ENCODE measurements around the gene CCDC30.
"Not testable (repeated sequence)": the region's sequence is repeated elsewhere in the genome, so short reads cannot be mapped to it uniquely, and the experiment has no call there.

The CCDC30 gene

GRCh38 chr1:42593486-42594100 is 130.5 kb downstream of the CCDC30 start:
- Mint-ChIP-seq H3K4me3 (no peak overlapping the region), H3K36me3 (peaks cover 4% of the 10 kb centered on the region), H3K9me3 (peaks cover 6% of the 10 kb centered on the region), H3K27ac (no peak overlapping the region), H3K4me1 (no peaks in the 10 kb centered on the region), H3K27me3 (peaks cover 6% of the 10 kb centered on the region)
- DNase-seq: no peak
- CTCF ChIA-PET: no interaction called here

DNA sequence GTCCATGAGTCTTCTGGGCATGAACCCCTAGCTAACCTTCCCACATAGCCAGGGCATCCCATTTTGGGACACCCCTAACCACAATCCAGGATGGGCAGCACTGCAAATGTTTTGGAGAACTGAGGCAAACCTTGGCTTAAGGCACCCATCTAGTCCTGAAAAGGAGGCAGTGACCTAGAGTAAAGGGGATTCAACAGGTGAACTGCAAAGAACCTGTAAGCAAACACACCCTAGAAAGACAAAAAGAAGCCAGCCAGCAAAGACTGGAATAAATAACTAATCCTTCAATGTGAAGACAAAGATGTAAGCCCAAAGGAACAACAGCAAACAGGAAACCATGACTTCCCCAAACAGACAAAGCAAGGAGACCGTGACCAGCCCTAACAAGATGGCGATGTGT is 138.4 kb downstream of the CCDC30 start:
- no peak overlapping the region for H3K4me3 Mint-ChIP-seq
- CTCF ChIA-PET: no interaction called here

GRCh38 chr1:42613803-42614131 is 150.7 kb downstream of the CCDC30 start:
- Mint-ChIP-seq H3K9me3 (no peaks in the 10 kb centered on the region), H3K4me1 (no peaks in the 10 kb centered on the region), H3K4me3 (no peak overlapping the region), H3K27ac (no peak overlapping the region), H3K27me3 (no peaks in the 10 kb centered on the region), H3K36me3 (no peaks in the 10 kb centered on the region)
- no peak for DNase-seq
- CTCF ChIA-PET: no interaction called here

More for the DNA sequence above, 138.4 kb downstream of the CCDC30 start:
- no peaks in the 10 kb centered on the region for H3K4me1 Mint-ChIP-seq
- peaks cover 6% of the 10 kb centered on the region for H3K27me3 Mint-ChIP-seq
- no peaks in the 10 kb centered on the region for H3K36me3 Mint-ChIP-seq
- no peak for DNase-seq
- H3K27ac Mint-ChIP-seq: no peak overlapping the region
- peaks cover 9% of the 10 kb centered on the region for H3K9me3 Mint-ChIP-seq

GRCh38 chr1:42618866-42619265 is 155.8 kb downstream of the CCDC30 start:
- no peak overlapping the region for H3K27ac Mint-ChIP-seq
- DNase-seq: no peak
- CTCF ChIA-PET: interaction anchor here (0.9 kb wide), 1 partner anchor 9 kb away, joined by 4 read pairs; no protein-coding TSS in a partner anchor

DNA sequence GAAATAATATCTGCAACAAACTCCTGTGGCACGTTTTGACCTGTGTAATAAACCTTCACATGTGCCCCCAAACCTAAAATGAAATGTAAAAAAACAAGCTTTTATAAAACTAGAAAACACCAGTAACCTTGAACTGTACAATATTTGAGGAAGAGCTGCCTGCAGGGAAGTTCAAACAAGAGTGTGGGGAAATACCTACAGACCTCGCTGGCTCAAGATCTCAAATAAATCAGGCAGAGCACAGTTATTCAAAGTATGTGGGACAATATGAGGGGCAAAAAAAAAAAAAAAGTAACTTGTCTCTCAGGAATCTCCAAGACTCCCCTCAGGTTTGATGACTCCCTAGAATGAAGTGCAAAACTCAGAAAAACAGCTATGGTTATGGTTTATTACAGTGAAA is 157.2 kb downstream of the CCDC30 start:
- DNase-seq: no peak
- H3K4me3 Mint-ChIP-seq: no peak overlapping the region
- H3K27me3 Mint-ChIP-seq: peaks cover 11% of the 10 kb centered on the region
- CTCF ChIA-PET: no interaction called here
- no peak overlapping the region for H3K27ac Mint-ChIP-seq
- no peaks in the 10 kb centered on the region for H3K36me3 Mint-ChIP-seq
- no peaks in the 10 kb centered on the region for H3K9me3 Mint-ChIP-seq
- H3K4me1 Mint-ChIP-seq: no peaks in the 10 kb centered on the region

More at GRCh38 chr1:42618866-42619265, 155.8 kb downstream of the CCDC30 start:
- Mint-ChIP-seq H3K9me3 (no peaks in the 10 kb centered on the region), H3K36me3 (no peaks in the 10 kb centered on the region), H3K4me3 (no peak overlapping the region), H3K27me3 (no peaks in the 10 kb centered on the region), H3K4me1 (no peaks in the 10 kb centered on the region)

GRCh38 chr1:42621180-42621579 is 158.1 kb downstream of the CCDC30 start:
- H3K4me1 Mint-ChIP-seq, H3K4me3 Mint-ChIP-seq, H3K36me3 Mint-ChIP-seq, CTCF ChIA-PET, H3K9me3 Mint-ChIP-seq, H3K27ac Mint-ChIP-seq, DNase-seq: not testable (repeated sequence)
- peaks cover 12% of the 10 kb centered on the region for H3K27me3 Mint-ChIP-seq

DNA sequence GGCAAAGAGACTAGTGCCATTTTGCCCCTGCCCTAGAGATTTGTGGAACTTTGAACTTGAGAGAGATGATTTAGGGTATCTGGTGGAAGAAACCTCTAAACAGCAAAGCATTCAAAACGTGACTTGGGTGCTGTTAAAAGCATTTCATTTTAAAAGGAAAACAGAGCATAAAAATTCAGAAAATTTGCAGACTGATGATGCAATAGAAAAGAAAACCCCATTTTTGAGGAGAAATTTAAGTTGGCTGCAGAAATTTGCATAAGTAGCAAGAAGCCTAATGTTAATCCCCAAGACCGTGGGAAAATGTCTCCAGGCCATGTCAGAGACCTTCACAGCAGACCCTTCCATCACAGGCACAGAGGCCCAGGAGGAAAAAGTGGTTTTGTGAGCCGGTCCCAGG is 164.1 kb downstream of the CCDC30 start:
- DNase-seq, H3K9me3 Mint-ChIP-seq, H3K4me3 Mint-ChIP-seq, H3K4me1 Mint-ChIP-seq, CTCF ChIA-PET, H3K27ac Mint-ChIP-seq, H3K36me3 Mint-ChIP-seq: not testable (repeated sequence)
- peaks cover 22% of the 10 kb centered on the region for H3K27me3 Mint-ChIP-seq

DNA sequence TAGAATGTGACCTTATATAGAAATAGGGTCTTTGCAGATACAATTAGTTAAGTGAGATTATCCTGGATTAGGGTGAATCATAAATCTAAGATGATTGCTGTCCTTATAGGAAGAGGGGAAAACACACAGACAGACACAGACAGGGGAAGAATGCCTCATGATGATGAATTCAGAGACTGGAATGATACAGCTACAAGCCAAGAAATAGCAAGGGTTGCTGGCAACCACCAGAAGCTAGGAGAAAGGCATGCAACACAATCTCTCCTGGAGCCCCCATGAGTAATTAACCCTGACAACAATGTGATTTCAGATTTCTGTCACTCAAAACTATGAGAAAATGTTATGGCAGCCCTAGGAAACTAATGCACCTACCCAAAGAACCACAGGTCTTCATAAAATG is 176.0 kb downstream of the CCDC30 start:
- H3K9me3 Mint-ChIP-seq: no peaks in the 10 kb centered on the region
- H3K27ac Mint-ChIP-seq: no peak overlapping the region
- H3K4me3 Mint-ChIP-seq: no peak overlapping the region
- H3K27me3 Mint-ChIP-seq: no peaks in the 10 kb centered on the region
- H3K36me3 Mint-ChIP-seq: no peaks in the 10 kb centered on the region
- no peak for DNase-seq
- CTCF ChIA-PET: no interaction called here
- H3K4me1 Mint-ChIP-seq: no peaks in the 10 kb centered on the region

DNA sequence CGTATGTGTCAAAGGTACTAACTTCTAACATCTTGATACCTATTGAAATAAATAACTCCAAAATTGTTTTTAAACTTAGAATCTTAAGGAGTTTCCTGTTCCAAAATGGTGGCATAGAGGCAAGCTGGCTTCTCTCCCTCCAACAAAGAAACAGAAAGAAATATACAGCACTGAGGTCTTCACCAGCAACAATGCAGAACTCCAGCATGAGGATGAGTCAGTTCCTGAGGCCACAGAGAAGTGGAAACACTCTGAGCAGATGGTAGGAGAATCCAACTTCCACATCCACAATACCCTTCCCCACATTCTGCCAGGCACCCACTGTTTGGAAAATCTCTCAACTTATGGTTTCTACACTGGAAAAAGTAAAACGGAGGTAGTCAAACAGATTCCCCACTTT is 183.0 kb downstream of the CCDC30 start:
- CTCF ChIA-PET: no interaction called here
- peaks cover 4% of the 10 kb centered on the region for H3K27me3 Mint-ChIP-seq
- no peaks in the 10 kb centered on the region for H3K4me1 Mint-ChIP-seq
- peaks cover 5% of the 10 kb centered on the region for H3K9me3 Mint-ChIP-seq
- no peak overlapping the region for H3K4me3 Mint-ChIP-seq
- H3K36me3 Mint-ChIP-seq: peaks cover 1% of the 10 kb centered on the region
- no peak for DNase-seq
- H3K27ac Mint-ChIP-seq: no peak overlapping the region

GRCh38 chr1:42657201-42657600 is 194.1 kb downstream of the CCDC30 start:
- peaks cover 49% of the 10 kb centered on the region for H3K4me1 Mint-ChIP-seq
- DNase-seq: no peak
- H3K4me3 Mint-ChIP-seq: peak overlapping the region; percentile 39
- CTCF ChIA-PET: interaction anchor here (0.9 to 1.5 kb wide), 3 partner anchors 24 to 416 kb away, joined by 3 to 4 read pairs (median 4); partner anchors contain the start of gene YBX1
- peaks cover 28% of the 10 kb centered on the region for H3K36me3 Mint-ChIP-seq
- no peaks in the 10 kb centered on the region for H3K9me3 Mint-ChIP-seq
- peaks cover 4% of the 10 kb centered on the region for H3K27me3 Mint-ChIP-seq
- H3K27ac Mint-ChIP-seq: peak overlapping the region; percentile 97

DNA sequence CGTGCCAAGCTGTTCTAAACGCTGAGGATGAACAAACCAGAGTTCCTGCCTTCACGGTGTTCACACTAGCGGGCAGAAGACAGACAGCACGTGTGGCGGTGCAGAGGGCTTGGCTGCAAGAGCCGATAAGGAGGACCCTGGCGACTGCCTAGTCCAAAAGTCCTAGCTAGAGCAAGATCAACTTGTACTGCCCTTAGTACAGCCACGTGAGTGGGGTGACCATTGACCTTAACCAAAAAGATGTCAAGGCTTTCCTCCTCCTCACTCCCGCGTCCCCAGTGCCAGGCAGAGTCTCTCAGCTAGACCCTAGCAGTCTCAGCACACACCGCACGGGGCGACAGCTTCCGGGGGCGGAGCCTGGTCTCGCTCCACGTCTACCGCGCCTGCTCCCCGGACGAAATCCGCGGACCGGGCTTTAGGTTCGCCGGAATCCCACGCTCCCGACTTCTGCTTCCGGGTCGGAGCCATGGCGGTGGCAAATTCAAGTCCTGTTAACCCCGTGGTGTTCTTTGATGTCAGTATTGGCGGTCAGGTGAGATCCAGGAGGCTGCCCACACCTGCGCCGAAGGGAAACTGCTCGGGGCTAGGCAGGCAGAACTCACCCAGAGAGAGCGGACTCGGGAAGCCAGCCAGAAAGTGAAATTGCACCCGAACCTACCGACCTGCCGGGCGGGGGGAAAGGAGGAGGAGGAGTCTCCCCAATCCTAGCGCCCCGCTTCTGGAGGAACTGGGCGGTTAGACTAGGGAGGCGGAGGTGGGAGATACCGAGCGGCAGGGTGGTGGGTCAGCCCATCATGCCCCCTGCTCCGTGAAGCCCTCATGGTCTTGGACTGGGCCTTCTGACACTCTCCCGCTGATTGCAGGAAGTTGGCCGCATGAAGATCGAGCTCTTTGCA is 195.1 kb downstream of the CCDC30 start, which contains the start of gene PPIH:
TSS of gene PPIH (plus strand) at position 443 of the 896 bp plus-strand sequence. CDS start at position 467, 24 bp downstream.
- peak within 1 kb of the TSS; percentile 97 for H3K27ac Mint-ChIP-seq
- peaks cover 49% of the 10 kb centered on the region for H3K4me1 Mint-ChIP-seq
- H3K4me3 Mint-ChIP-seq: peak within 1 kb of the TSS; percentile 100
- H3K27me3 Mint-ChIP-seq: peaks cover 4% of the 10 kb centered on the region
- no peaks in the 10 kb centered on the region for H3K9me3 Mint-ChIP-seq
- peaks cover 29% of the 10 kb centered on the region for H3K36me3 Mint-ChIP-seq
- CTCF ChIA-PET: interaction anchor here (0.9 to 1.5 kb wide), 4 partner anchors 22 to 415 kb away, joined by 3 to 4 read pairs (median 4); partner anchors contain the start of gene YBX1
- peak; percentile 98 for DNase-seq

- Mint-ChIP-seq H3K27ac (peak overlapping the region; percentile 97), H3K36me3 (peaks cover 32% of the 10 kb centered on the region), H3K27me3 (no peaks in the 10 kb centered on the region), H3K9me3 (no peaks in the 10 kb centered on the region), H3K4me3 (peak overlapping the region; percentile 100), H3K4me1 (peaks cover 51% of the 10 kb centered on the region)
- DNase-seq: no peak
- CTCF ChIA-PET: interaction anchor here (1.4 to 1.5 kb wide), 2 partner anchors 23 to 414 kb away, joined by 4 read pairs; partner anchors contain the start of gene YBX1
Measured at GRCh38 chr1:42658877-42659337, 195.8 kb downstream of the CCDC30 start.

GRCh38 chr1:42660907-42661500 is 197.9 kb downstream of the CCDC30 start:
- Mint-ChIP-seq H3K36me3 (peaks cover 42% of the 10 kb centered on the region), H3K27ac (peak overlapping the region; percentile 92), H3K4me1 (peaks cover 51% of the 10 kb centered on the region), H3K27me3 (no peaks in the 10 kb centered on the region), H3K4me3 (peak overlapping the region; percentile 60), H3K9me3 (no peaks in the 10 kb centered on the region)
- DNase-seq: no peak
- CTCF ChIA-PET: interaction anchor here (1.0 to 1.4 kb wide), 3 partner anchors 80 to 83 kb away, joined by 3 to 4 read pairs (median 4); no protein-coding TSS in a partner anchor

- Mint-ChIP-seq H3K27ac (no peak overlapping the region), H3K36me3 (peaks cover 52% of the 10 kb centered on the region), H3K4me3 (no peak overlapping the region), H3K9me3 (no peaks in the 10 kb centered on the region), H3K4me1 (no peaks in the 10 kb centered on the region), H3K27me3 (no peaks in the 10 kb centered on the region)
- no peak for DNase-seq
- CTCF ChIA-PET: interaction anchor here (0.5 kb wide), 1 partner anchor 60 kb away, joined by 3 read pairs; no protein-coding TSS in a partner anchor
Measured at GRCh38 chr1:42669936-42670335, 206.8 kb downstream of the CCDC30 start.

Measured in activated naive CD4-positive, alpha-beta T cell treated with anti-CD3 and anti-CD28 coated beads, Interleukin-2, amount 10 ng/mL, durations not matched to agents 7 days and 5 days (primary cell).